Stimulated activated CD8-positive, alpha-beta memory T cell treated with anti-CD3 and anti-CD28 coated beads, Interleukin-4, amount 100 ng/mL, for 24 hours (primary cell): ENCODE data around the gene CCZ1B.
"Not testable (repeated sequence)": the region's sequence is repeated elsewhere in the genome, so short reads cannot be mapped to it uniquely, and the experiment has no call there.

Experiments used
- DNase-seq: peaks from one replicate; pipeline ENCODE4 v3.0.0-alpha.2; 2020; ENCODE audit warnings: low read depth

Gene CCZ1B

DNA sequence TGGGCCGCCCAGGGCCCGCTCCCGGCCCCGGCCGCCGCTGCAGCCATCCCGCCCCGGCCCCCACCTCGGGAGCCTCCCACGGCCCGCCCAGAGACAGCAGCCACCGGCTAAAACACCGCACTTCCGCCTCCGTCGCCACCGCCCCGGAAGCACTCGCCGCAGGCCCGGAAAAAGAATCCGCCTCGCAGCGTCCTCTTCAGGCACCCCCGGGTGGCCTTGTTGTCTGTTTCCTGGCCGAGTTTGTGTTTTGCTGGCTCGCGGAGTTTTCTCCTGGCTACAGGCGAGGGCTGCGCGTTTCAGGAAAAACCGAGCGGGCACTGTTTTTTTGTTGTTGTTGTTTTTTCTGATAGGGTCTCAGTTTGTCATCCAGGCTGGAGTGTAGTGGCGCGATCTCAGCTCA is at the start of gene CCZ1B:
Gene CCZ1B (minus strand): TSS at position 125 of the 400 bp plus-strand sequence. CDS start 78 bp downstream, at position 47.
- DNase-seq, result peak; percentile 83

DNA sequence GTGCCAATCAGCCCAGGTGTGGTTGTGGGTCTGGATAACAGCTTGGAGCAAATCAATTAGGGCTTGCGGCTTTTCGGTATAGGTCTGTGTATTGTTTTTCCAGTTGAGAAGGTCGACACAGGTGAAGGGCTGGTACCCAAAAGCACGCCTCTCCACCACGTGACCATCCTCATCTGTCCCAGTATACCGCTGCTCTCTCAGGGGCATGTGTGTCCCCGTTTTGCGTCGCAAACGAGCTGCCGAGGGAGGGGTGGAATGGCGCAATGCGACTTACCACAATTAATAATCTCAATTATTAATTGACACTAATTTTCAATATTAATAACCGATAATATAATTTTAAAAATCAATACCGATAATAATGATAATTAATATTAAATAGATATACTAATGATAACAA is 48.9 kb upstream of the CCZ1B start:
- DNase-seq, result not testable (repeated sequence)

DNA sequence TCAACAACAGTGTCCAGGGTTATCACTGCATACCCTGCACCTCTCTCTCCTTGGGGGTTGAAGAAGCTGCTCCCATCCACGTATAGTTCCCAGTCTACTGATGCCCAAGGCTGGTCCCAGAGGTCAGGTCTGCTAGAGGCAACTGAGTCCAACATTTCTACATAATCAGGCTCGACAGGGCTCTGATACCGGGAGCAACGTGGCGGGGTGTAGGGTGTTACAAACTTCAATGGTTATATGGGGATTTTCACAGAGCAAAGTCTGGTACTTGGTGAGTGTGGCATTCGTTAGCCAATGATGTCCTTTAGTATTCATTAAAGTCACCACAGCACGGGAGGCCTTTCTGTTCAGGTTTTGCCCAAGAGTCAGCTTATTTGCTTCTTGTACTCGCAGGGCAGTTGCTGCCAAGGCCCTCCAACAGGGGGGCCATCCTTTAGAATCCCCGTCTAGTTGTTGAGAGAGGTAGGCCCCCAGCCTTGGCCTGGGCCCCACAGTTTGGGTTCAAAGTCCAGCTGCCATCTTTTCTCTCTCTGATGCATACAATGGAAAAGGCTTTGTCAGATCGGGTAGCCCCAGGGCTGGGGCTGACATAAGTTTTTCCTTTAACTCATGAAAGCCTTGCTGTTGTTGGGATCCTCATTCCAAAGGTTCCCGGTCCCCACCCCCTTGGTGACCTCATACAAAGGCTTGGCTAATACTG is 46.3 kb upstream of the CCZ1B start:
- DNase-seq, result not testable (repeated sequence)

DNA sequence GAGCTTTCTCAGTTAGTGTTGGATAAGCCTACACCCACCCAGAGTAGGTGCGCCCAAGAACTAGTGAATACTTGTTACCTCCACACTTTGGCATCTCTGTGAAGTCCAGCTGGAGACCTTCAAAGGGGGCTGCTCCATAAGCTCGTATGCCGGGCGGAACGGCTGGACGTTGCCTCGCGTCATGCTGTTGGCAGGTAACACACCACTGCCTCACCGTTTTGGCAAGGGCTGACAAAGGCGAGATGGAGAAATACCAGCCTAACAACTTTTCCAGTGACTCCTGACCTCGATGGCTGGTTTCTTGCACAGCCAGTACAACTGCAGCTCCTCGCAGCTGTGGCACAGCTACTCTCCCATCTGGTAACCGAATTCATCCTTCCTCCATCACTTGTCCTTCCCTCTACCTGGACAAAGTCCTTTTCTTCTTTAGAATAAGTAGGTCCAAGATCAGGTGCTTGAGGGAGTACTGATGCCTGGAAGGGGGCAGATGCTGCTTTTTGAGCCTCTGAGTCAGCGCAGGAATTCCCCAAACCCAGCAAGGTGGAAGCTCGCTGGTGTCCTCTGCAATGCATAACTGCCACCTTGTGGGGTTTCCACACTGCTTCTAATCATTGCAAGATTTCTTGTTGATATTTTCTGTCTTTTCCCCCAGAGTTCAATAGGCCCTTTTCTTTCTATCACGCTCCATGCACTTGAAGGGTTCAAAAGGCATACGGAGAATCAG is 45.5 kb upstream of the CCZ1B start:
- not testable (repeated sequence) for DNase-seq

DNA sequence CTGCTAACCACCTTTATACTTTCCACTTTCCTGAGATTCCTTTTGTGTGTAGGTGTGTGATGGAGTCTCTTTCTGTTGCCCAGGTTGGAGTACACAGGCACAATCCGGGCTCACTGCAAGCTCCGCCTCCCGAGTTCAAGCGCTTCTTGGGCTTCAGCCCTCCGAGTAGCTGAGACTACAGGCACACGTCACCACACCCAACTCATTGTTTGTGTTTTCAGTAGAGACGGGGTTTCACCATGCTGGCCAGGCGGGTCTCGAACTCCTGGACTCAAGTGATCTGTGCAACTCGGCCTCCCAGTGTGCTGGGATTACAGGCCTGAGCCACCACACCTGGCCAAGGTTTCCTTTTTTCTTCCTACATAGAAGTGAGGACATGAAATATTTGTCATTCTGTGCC is 38.7 kb upstream of the CCZ1B start:
- not testable (repeated sequence) for DNase-seq

DNA sequence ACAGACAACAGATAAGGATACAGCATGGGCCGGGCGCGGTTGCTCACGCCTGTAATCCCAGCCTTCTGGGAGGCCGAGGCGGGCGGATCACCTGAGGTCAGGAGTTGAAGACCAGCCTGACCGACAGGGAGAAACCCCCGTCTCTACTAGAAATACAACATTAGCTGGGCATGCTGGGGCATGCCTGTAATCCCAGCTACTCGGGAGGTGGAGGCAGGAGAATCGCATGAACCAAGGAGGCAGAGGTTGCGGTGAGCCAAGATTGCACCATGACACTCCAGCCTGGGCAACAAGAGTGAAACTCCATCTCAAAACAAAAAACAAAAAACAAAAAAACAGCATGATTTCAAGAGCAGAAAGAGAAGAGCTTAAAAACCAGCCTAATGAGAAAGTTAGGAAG is 38.1 kb upstream of the CCZ1B start:
- DNase-seq, result not testable (repeated sequence)

DNA sequence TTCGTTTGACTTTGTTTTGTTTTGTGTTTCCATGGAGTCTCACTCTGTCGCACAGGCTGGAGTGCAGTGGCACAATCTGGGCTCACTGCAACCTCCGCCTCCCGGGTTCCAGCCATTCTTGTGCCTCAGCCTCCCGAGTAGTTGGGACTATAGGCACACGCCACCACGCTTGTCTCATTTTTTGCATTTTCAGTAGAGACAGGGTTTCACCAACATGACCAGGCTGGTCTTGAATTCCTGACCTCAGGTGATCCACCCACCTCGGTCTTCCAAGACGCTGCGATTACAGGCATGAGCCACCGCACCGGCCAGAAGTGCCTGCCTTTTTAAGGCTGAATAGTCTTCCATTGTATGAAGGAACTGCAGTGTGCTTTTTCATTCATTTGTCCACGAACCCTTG is 36.8 kb upstream of the CCZ1B start:
- not testable (repeated sequence) for DNase-seq

DNA sequence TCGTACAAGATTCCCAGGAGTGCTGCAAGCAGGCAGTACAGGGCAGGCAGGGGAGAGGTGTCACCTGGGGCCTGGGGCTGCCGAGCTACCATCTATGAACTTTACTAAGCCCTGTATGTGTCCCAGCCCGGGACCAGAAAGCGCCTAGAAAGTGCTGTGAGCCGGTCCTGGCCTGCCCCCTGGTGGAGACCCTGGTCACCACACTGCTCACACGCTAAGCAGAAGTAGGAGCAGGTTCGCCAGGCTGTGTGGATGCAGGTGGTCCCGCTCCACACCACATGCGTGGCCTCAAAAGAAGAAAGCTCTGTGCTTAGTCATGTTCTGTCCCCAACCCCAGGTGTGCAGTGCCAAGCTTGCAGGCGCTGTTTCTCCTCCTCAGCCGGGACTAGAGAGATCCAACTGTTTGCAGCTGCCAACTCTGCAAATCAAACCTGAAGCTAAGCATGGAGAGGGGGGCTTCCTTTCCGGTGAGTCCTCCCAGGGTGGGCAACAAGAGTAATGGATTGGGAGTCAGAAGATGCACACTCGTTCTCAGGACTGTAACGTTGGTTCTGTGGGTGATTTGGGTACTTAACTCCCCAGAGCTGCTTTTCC is 31.7 kb upstream of the CCZ1B start:
- DNase-seq, result peak; percentile 68

DNA sequence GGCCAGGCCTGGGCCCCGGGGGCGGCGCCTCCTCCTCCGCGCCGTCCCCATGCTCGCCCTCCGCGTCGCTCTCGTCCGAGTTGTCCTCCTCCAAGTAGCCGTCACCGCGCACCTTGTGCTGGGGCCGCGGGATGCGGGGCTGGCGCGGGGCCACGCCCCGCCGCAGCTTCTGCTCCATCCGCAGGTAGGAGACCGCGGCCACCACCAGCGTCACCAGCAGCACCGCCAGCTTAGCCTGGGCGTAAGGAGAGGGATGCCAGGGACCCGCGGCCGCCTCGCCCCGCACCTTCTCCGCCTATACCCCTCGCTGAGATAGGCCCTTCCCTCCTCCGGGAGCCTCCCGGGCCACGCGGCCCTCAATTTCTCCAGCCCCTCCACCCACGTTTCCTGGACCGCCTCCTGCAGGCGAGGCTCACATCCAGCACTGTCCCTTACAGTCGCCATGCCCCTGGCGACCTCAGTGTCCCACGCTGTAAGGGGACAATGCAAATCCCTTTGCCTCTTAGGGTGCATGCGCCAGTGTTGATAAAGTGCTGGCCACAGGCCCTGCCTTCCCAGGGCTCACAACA is 29.6 kb upstream of the CCZ1B start:
- DNase-seq, result not testable (repeated sequence)

DNA sequence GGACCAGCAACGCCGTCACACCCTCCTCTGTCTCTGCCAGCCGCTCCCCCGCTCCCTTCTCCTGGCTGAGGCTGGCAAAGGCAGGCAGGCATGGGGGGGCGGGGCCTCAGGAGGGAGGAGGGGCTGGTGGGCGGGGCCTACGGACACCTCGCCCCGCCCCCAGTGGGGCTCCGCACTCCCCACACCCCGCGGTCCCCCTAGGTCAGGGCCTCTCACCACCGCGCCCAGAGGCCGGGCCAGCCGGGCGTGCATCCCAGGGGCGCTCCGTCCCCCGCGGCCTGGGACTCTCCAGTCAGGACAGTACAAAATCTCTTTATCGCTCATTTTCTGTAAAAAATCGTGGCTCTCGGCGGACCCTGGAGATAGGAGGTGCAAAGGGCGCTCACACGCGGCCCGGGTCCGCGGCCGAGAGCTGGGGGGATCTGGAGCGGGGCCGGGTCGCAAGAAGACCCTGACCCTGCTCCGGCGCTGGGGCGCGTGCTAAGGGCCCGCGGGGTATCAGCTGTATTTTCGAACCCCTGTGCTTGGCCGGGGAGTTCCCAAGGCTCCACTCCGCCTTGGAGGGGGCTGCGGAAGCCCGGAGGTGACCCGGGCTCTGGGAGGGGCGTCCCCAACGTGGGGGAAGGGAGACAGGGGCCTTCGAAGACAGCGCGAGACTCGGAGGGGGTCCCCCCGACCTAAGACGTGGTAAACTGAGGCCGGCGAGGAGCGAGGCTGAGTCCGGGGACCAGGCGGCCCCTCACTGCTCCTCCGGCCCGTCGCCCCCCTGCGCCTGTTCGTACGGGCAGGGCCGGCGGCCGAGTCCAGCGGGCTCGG is 28.9 kb upstream of the CCZ1B start:
- DNase-seq, result not testable (repeated sequence)

DNA sequence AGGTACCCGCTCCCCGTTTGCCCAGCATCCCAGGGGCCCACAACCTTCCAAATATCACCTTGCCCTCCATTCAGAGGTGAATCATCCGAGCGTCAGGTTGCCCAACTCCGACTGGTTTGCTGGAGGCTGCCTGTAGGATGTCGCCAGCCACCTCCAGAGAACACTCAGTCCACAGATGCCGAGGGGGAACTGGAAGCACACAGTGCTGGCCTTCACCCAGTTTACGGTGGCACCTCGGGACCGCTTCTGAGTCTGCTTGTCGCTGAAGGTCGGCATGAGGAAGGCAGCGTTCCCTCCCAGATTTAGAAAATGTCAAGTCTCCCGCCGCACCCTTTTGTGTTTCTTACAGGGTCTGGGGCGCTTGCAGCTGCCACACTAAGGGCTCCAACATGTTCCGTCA is 27.6 kb upstream of the CCZ1B start:
- not testable (repeated sequence) for DNase-seq

DNA sequence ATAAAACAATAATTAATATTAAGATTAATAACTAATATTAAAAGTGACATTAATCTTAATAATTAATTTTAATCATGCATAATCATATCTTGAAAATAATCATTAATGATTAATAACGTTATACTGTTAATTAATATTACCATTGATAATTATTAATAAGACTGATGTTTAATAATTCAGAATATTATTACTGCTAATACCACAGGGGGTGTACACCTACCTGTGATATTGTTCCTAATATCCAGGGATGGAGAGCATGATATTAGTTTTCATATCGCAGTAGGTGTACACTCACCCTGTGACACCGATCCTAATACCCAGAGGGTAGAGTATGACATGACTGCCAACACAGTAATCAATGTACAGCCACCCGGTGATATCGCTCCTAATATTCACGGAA is 23.1 kb upstream of the CCZ1B start:
- not testable (repeated sequence) for DNase-seq

DNA sequence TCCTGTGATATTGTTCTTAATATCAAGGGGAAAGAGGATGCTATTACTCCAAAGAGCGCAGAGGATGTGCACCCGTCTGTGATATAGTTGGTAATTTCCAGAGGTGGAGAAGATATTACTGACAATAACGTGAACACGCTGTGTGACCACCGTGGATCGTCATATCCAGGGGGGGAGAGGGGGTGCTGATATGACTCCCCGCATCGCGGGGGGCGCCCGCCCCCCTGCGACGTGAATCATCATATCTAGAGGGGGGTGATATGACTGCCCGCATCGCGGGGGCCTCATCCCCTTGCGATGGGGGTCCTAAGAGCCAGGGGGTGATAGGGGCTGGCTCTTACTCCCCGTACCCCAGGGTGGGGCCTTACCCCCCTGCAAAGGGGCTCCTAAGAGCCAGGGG is 21.7 kb upstream of the CCZ1B start:
- not testable (repeated sequence) for DNase-seq

DNA sequence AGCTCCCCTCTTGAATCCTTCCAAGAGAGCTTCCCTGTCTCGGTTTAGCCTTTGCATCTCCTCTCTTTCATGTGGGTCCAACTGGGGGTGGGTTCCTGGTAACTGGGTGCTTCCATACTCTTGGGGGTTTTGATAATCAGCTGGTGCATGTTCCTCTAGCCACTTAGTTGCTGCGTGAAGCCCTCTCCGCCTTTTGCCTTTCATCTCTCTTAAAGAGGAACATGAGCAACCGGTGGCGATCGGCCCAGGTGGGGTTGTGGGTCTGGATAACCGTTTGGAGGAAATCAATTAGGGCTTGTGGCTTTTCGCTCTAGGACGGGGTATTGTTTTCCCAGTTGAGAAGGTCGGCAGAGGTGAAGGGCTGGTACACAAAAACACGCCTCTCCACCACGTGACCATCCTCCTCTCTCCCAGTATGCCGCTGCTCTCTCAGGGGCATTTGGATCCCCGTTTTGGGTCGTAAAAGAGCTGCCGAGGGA is 19.9 kb upstream of the CCZ1B start:
- not testable (repeated sequence) for DNase-seq

DNA sequence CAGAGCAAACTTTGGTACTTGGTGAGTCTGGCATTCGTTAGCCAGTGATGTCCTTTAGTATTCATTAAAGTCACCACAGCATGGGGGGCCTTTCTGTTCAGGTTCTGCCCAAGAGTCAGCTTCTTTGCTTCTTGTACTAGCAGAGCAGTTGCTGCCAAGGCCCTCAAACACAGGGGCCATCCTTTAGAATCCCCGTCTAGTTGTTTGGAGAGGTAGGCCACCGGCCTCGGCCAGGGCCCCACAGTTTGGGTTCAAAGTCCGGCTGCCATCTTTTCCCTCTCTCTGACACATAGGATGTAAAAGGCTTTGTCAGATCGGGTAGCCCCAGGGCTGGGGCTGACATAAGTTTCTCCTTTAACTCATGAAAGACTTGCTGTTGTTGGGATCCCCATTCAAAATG is 17.6 kb upstream of the CCZ1B start:
- not testable (repeated sequence) for DNase-seq

DNA sequence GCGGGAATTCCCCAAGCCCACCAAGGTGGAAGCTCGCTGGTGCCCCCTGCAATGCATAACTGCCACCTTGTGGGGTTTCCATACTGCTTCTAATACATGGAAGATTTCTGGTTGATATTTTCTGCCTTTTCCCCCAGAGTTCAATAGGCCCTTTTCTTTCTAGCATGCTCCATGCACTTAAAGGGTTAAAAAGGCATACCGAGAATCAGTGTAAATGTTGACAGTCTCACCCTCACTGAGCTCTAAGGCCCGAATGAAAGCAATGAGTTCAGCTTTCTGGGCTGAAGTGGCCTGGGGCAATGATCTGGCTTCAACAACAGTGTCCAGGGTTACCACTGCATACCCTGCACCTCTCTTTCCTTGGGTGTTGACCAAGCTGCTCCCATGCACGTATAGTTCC is 17.0 kb upstream of the CCZ1B start:
- not testable (repeated sequence) for DNase-seq

DNA sequence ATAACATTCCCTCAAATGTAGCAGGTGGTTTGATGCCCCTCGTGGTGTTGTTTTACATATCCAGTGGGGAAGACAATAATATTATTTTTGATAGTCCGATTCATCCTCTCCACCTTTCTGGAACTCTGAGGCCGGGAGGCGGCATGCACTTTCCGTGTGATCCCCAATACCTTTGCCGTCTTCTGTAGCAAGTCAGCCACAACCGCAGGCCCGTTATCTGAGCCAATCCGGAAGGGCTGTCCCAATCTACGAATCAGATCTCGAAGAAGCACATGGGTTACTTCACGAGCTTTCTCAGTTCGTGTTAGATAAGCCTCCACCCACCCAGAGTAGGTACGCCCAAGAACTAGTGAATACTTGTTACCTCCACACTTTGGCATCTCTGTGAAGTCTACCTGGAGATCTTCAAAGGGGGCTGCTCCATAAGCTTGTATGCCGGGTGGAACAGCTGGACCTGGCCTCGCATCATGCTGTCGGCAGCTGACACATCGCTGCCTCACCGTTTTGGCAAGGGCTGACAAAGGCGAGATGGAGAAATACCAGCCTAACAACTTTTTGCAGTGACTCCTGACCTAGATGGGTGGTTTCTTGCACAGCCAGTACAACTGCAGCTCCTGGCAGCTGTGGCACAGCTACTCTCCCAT is 16.3 kb upstream of the CCZ1B start:
- DNase-seq, result not testable (repeated sequence)

DNA sequence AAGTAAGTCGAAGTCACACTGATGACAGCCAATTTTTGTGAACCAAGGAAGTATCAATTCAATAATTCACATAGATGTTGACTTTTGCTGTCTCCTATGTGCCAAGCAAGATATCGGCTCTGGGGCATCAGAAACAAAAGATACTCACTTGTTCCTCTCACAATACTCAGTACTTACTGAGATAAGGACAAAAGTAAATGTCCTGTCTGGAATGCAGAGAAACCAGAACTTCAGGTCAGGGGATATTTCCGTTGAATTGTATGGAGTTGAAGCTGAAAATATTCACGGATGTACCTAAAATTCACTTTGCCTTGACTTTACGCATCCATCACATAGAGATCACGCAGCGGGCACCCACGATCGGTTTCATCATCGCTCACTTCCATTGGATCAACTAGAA is 11.0 kb upstream of the CCZ1B start:
- not testable (repeated sequence) for DNase-seq

DNA sequence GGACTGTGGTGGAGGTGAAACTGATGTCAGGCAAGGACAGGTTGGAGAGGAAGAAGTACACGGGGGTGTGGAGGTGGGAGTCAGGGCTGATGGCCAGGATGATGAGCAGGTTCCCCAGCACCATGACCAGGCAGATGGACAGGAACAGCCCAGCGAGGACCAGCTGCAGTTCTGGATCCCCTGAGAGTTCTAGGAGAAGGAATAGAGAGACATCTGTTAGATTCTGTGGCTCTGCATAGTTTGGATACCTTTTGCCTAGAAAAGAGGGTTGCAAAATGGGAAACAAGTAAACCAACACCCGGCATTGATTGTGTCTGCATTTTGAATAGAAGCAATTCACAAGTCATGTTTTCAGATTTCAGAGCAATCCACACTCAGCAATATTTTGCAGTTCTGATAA is 9.4 kb upstream of the CCZ1B start:
- not testable (repeated sequence) for DNase-seq

DNA sequence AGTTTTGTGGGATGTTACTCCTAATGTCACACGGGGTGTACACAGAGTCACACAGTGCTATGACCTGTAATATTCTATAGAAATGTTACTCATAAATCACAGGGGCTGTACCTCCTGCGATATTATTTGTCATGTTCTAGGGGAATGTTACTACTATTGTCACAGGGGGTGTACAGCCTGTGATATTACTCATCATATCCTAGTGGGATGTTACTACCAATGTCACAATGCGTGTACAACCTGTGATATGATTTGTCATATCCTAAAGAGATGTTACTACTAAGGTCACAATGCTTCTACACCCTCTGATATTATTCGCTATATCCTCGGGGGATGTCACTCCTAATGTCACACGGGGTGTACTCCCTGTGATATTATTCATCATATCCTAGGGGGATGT is 7.6 kb upstream of the CCZ1B start:
- no peak for DNase-seq

DNA sequence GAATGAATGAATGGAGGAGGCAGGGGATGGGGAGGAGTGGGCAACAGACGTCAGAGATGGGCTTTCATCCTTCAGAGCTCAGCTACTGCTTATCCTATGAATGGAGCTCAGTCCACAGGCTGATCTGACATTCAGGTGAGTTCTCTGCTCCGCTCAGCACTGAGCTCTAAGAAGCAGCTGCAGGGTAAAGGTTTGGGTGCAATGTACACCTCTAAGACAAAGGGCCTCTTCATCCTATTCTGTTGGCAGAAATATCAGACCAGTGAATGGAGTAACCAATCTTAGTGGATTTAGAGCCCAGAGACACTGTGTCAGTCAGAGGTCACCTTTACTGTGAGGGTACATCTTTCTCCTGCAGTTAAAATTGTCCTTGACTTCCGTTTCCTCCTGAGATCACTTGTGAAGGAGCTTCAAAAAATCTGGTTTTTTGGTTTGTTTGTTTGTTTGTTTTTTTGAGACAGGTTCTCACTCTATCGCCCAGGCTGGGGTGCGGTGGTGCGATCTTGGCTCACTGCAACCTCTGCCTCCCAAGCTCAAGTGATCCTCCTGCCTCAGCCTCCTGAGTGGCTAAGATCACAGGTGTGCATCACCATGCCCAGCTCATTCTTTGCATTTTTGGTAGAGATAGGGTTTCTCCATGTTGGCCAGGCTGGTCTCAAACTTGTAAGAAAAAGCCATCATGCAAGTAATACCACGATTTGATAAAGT is 5.1 kb upstream of the CCZ1B start:
- DNase-seq, result no peak
